ENCODE results near the gene NCEH1.

The NCEH1 gene

GRCh38 chr3:172640751-172641150 is 70.1 kb downstream of the NCEH1 start:
- Histone ChIP-seq H3K27me3 (ENCODE audit: insufficient read depth, low read length, poor library complexity, severe bottlenecking) (no peaks in the 10 kb centered on the region), H3K79me2 (ENCODE audit: insufficient read depth, low read length) (no peaks in the 10 kb centered on the region), H4K20me1 (ENCODE audit: insufficient read depth, low read length, poor library complexity, severe bottlenecking) (no peaks in the 10 kb centered on the region), H3K36me3 (ENCODE audit: insufficient read depth, low read length) (peaks cover 7% of the 10 kb centered on the region), H3K4me1 (ENCODE audit: insufficient read depth, low read length, poor library complexity, severe bottlenecking) (peaks cover under 1% of the 10 kb centered on the region), H3F3A (ENCODE audit: low read depth) (no peaks in the 10 kb centered on the region), H3K9me3 (ENCODE audit: insufficient read depth, low read depth, low read length) (no peaks in the 10 kb centered on the region), H2AFZ (ENCODE audit: low read length) (no peak overlapping the region), H3K9me2 (replicated peaks; ENCODE audit: low read depth, low read length) (no peaks in the 10 kb centered on the region), H3K4me3 (ENCODE audit: low read length, poor library complexity, severe bottlenecking) (no peak overlapping the region), H3K4me2 (ENCODE audit: low read depth, low read length, poor library complexity, severe bottlenecking) (no peak overlapping the region), H3K9ac (ENCODE audit: low read depth, low read length, poor library complexity, severe bottlenecking) (no peak overlapping the region)
- TF ChIP-seq EZH2phosphoT487 (IDR thresholded peaks at IDR 0.05; ENCODE audit: borderline replicate concordance) (no peak), CTCF (conservative IDR thresholded peaks at IDR 0.05; ENCODE audit: low read length) (no peak)

- Histone ChIP-seq H3K79me2 (ENCODE audit: insufficient read depth, low read length) (no peaks in the 10 kb centered on the region), H3K4me2 (ENCODE audit: low read depth, low read length, poor library complexity, severe bottlenecking) (no peak overlapping the region), H4K20me1 (ENCODE audit: insufficient read depth, low read length, poor library complexity, severe bottlenecking) (no peaks in the 10 kb centered on the region), H3K9ac (ENCODE audit: low read depth, low read length, poor library complexity, severe bottlenecking) (no peak overlapping the region), H3K9me2 (replicated peaks; ENCODE audit: low read depth, low read length) (no peaks in the 10 kb centered on the region), H2AFZ (ENCODE audit: low read length) (no peak overlapping the region), H3K4me3 (ENCODE audit: low read length, poor library complexity, severe bottlenecking) (no peak overlapping the region), H3K36me3 (ENCODE audit: insufficient read depth, low read length) (peaks cover 9% of the 10 kb centered on the region; the same call in 1 of the 2 replicates), H3K27me3 (ENCODE audit: insufficient read depth, low read length, poor library complexity, severe bottlenecking) (no peaks in the 10 kb centered on the region), H3K4me1 (ENCODE audit: insufficient read depth, low read length, poor library complexity, severe bottlenecking) (peaks cover 5% of the 10 kb centered on the region), H3K9me3 (ENCODE audit: insufficient read depth, low read depth, low read length) (no peaks in the 10 kb centered on the region), H3F3A (ENCODE audit: low read depth) (no peaks in the 10 kb centered on the region)
- TF ChIP-seq EZH2phosphoT487 (IDR thresholded peaks at IDR 0.05; ENCODE audit: borderline replicate concordance), result no peak
- no peak for TF ChIP-seq CTCF (conservative IDR thresholded peaks at IDR 0.05; ENCODE audit: low read length)
These were observed 75.3 kb downstream of the NCEH1 start for GRCh38 chr3:172635588-172635987.

- no peaks in the 10 kb centered on the region for H4K20me1 ChIP-seq (ENCODE audit: insufficient read depth, low read length, poor library complexity, severe bottlenecking)
- H3K4me2 ChIP-seq (ENCODE audit: low read depth, low read length, poor library complexity, severe bottlenecking), result no peak overlapping the region
- H3K9me2 ChIP-seq (replicated peaks; ENCODE audit: low read depth, low read length), result no peaks in the 10 kb centered on the region
- H3K4me1 ChIP-seq (ENCODE audit: insufficient read depth, low read length, poor library complexity, severe bottlenecking), result peaks cover 5% of the 10 kb centered on the region
- H3K9ac ChIP-seq (ENCODE audit: low read depth, low read length, poor library complexity, severe bottlenecking), result no peak overlapping the region
- no peaks in the 10 kb centered on the region for H3K9me3 ChIP-seq (ENCODE audit: insufficient read depth, low read depth, low read length)
- H3K79me2 ChIP-seq (ENCODE audit: insufficient read depth, low read length), result no peaks in the 10 kb centered on the region
- no peaks in the 10 kb centered on the region for H3F3A ChIP-seq (ENCODE audit: low read depth)
- no peak overlapping the region for H3K4me3 ChIP-seq (ENCODE audit: low read length, poor library complexity, severe bottlenecking)
- H3K27me3 ChIP-seq (ENCODE audit: insufficient read depth, low read length, poor library complexity, severe bottlenecking), result no peaks in the 10 kb centered on the region
- no peak overlapping the region for H2AFZ ChIP-seq (ENCODE audit: low read length)
- H3K36me3 ChIP-seq (ENCODE audit: insufficient read depth, low read length), result peaks cover 9% of the 10 kb centered on the region; the same call in 1 of the 2 replicates
- TF ChIP-seq EZH2phosphoT487 (IDR thresholded peaks at IDR 0.05; ENCODE audit: borderline replicate concordance), result no peak
These were observed 75.9 kb downstream of the NCEH1 start for GRCh38 chr3:172634948-172635347.

GRCh38 chr3:172630316-172630715 is 80.6 kb downstream of the NCEH1 start:
- H3K9me3 ChIP-seq (ENCODE audit: insufficient read depth, low read depth, low read length), result no peaks in the 10 kb centered on the region
- no peaks in the 10 kb centered on the region for H3K79me2 ChIP-seq (ENCODE audit: insufficient read depth, low read length)
- peaks cover 9% of the 10 kb centered on the region; the same call in 1 of the 2 replicates for H3K36me3 ChIP-seq (ENCODE audit: insufficient read depth, low read length)
- no peaks in the 10 kb centered on the region for H4K20me1 ChIP-seq (ENCODE audit: insufficient read depth, low read length, poor library complexity, severe bottlenecking)
- H3K9ac ChIP-seq (ENCODE audit: low read depth, low read length, poor library complexity, severe bottlenecking), result no peak overlapping the region
- TF ChIP-seq CTCF (conservative IDR thresholded peaks at IDR 0.05; ENCODE audit: low read length) (no peak), EZH2phosphoT487 (IDR thresholded peaks at IDR 0.05; ENCODE audit: borderline replicate concordance) (no peak)
- H3F3A ChIP-seq (ENCODE audit: low read depth), result no peaks in the 10 kb centered on the region
- H3K9me2 ChIP-seq (replicated peaks; ENCODE audit: low read depth, low read length), result no peaks in the 10 kb centered on the region
- no peaks in the 10 kb centered on the region for H3K27me3 ChIP-seq (ENCODE audit: insufficient read depth, low read length, poor library complexity, severe bottlenecking)
- no peak overlapping the region for H3K4me2 ChIP-seq (ENCODE audit: low read depth, low read length, poor library complexity, severe bottlenecking)
- H2AFZ ChIP-seq (ENCODE audit: low read length), result no peak overlapping the region
- peaks cover under 1% of the 10 kb centered on the region for H3K4me1 ChIP-seq (ENCODE audit: insufficient read depth, low read length, poor library complexity, severe bottlenecking)
- H3K4me3 ChIP-seq (ENCODE audit: low read length, poor library complexity, severe bottlenecking), result no peak overlapping the region
